PC-3 (cell line): Measurements from ENCODE around the gene ADD3. TPM values are rescaled to one million over a fixed set of nuclear protein-coding genes. Genes with fewer than 3 reads are reported as not detected.

Experiments used
- ATAC-seq: fragments of 200-7000 bp; cut with Tn5 transposase; 2 replicates; pipeline ENCODE4 v1.9.1; 2020; ENCODE audit warnings: mild to moderate bottlenecking, moderate library complexity
- BruUV-seq: library from RNA; stranded (reverse); fragments of 400-500 nt; replicated peaks from 2 replicates; lab custom pipeline; 2021; lab: Mats Ljungman, UMichigan
- CTCF ChIA-PET: fragments of 300-600 bp; sonication (Branson Sonifier 250); formaldehyde crosslinking; loops from one replicate; lab custom pipeline; 2022; ENCODE audit warnings: antibody characterized with exemption; lab: Charles Lee
- POLR2A ChIA-PET: fragments of 300-600 bp; sonication (Branson Sonifier 250); formaldehyde crosslinking; loops from one replicate; lab custom pipeline; 2022; ENCODE audit warnings: antibody characterized with exemption; ENCODE audit not compliant: unreplicated experiment; lab: Charles Lee
- DNase-seq: peaks from one replicate; pipeline ENCODE4 v3.0.0-alpha.2; 2015
- H2AFZ ChIP-seq: fragments of 300-600 bp; sonication (generic); 2 replicates; pipeline ENCODE4 v1.6.0; 2016; ENCODE audit warnings: antibody characterized with exemption, low read length
- H3F3A ChIP-seq: fragments of 300-600 bp; sonication (generic); one replicate; pipeline ENCODE4 v1.6.0; 2017; ENCODE audit warnings: antibody characterized with exemption, low read length, control low read depth, mild to moderate bottlenecking; ENCODE audit not compliant: unreplicated experiment
- H3K27ac ChIP-seq: fragments of 300-600 bp; sonication (generic); 2 replicates; pipeline ENCODE4 v1.5.1; 2016; ENCODE audit warnings: mild to moderate bottlenecking, low read length
- H3K27me3 ChIP-seq: fragments of 300-600 bp; sonication (generic); 2 replicates; pipeline ENCODE4 v1.6.1; 2016; ENCODE audit warnings: low read length, mixed read lengths
- H3K36me3 ChIP-seq: fragments of 300-600 bp; sonication (generic); 2 replicates; pipeline ENCODE4 v1.6.1; 2016; ENCODE audit warnings: low read depth, mixed run types, low read length, mixed read lengths
- H3K4me1 ChIP-seq: fragments of 300-600 bp; sonication (generic); 2 replicates; pipeline ENCODE4 v1.5.1; 2016; ENCODE audit warnings: low read length; ENCODE audit not compliant: insufficient read depth
- H3K4me2 ChIP-seq: fragments of 300-600 bp; sonication (generic); 2 replicates; pipeline ENCODE4 v1.6.0; 2016; ENCODE audit warnings: low read length
- H3K4me3 ChIP-seq: fragments of 300-600 bp; sonication (generic); 2 replicates; pipeline ENCODE4 v1.5.1; 2016; ENCODE audit warnings: mild to moderate bottlenecking, low read length, mixed read lengths
- H3K79me2 ChIP-seq: fragments of 300-600 bp; sonication (generic); 2 replicates; pipeline ENCODE4 v1.6.1; 2017; ENCODE audit warnings: low read length, mixed read lengths
- H3K9ac ChIP-seq: fragments of 300-600 bp; sonication (generic); 2 replicates; pipeline ENCODE4 v1.6.0; 2016; ENCODE audit warnings: mild to moderate bottlenecking, low read length
- H3K9me2 ChIP-seq: fragments of 300-600 bp; sonication (generic); replicated peaks from 2 replicates; pipeline ENCODE4 v1.6.1; 2016; ENCODE audit warnings: mixed run types, low read length, mixed read lengths
- H3K9me3 ChIP-seq: fragments of 300-600 bp; sonication (generic); 2 replicates; pipeline ENCODE4 v1.6.1; 2016; ENCODE audit warnings: low read length, mixed read lengths
- H4K20me1 ChIP-seq: fragments of 300-600 bp; sonication (generic); 2 replicates; pipeline ENCODE4 v1.6.1; 2016; ENCODE audit warnings: low read length, mixed read lengths
- CTCF ChIP-seq: fragments of 300-600 bp; sonication (generic); conservative IDR thresholded peaks from 2 replicates; pipeline ENCODE4 v1.5.1; 2017; ENCODE audit warnings: antibody characterized with exemption, low read depth, mild to moderate bottlenecking, low read length
- EZH2 ChIP-seq: fragments of 300-600 bp; sonication (generic); IDR thresholded peaks from one replicate; pipeline ENCODE4 v1.6.1; 2017; ENCODE audit warnings: antibody characterized with exemption, mild to moderate bottlenecking, low read length; ENCODE audit not compliant: unreplicated experiment
- EZH2phosphoT487 ChIP-seq: fragments of 300-600 bp; sonication (generic); IDR thresholded peaks from 2 replicates; pipeline ENCODE4 v1.6.1; 2018; ENCODE audit warnings: mild to moderate bottlenecking, antibody characterized with exemption, low read length, borderline replicate concordance
- intact Hi-C: fragments of 100-400 bp; cut with micrococcal nuclease; formaldehyde crosslinking; loops from 2 replicates; pipeline ENCODE4 v1.9.0; 2023
- total RNA-seq: library from RNA; depleted of rRNA; stranded (reverse); fragments of >200 nt; gene quantifications from 2 replicates; pipeline ENCODE4 v1.2.3, GENCODE V29; 2014

Gene ADD3
- total RNA-seq, 1 experiment from 2014 or later: 25.7 TPM

GRCh38 chr10:110141871-110142635 is 134.3 kb downstream of the ADD3 start:
- H3F3A ChIP-seq: no peaks in the 10 kb centered on the region
- no peaks in the 10 kb centered on the region for H3K27me3 ChIP-seq
- no peaks in the 10 kb centered on the region for H3K4me1 ChIP-seq
- intact Hi-C loops: no loop called here
- H3K4me2 ChIP-seq: no peak overlapping the region
- BruUV-seq: no TSS peak
- H3K9me3 ChIP-seq: no peaks in the 10 kb centered on the region
- H3K4me3 ChIP-seq: no peak overlapping the region
- ATAC-seq (no peak), DNase-seq (no peak)
- no peak overlapping the region for H2AFZ ChIP-seq
- no peaks in the 10 kb centered on the region for H3K79me2 ChIP-seq
- ChIA-PET POLR2A (interaction anchor here (0.5 kb wide), 1 partner anchor 68 kb away, joined by 5 read pairs; no protein-coding TSS in a partner anchor), CTCF (no interaction called here)
- H3K9ac ChIP-seq: no peak overlapping the region
- no peaks in the 10 kb centered on the region for H4K20me1 ChIP-seq
- H3K36me3 ChIP-seq: no peaks in the 10 kb centered on the region
- no peak overlapping the region for H3K27ac ChIP-seq
- H3K9me2 ChIP-seq: no peaks in the 10 kb centered on the region
- TF ChIP-seq EZH2: no peak
- TF ChIP-seq EZH2phosphoT487: no peak
- no peak for TF ChIP-seq CTCF

- TF ChIP-seq EZH2: no peak
- no peak for TF ChIP-seq EZH2phosphoT487
- no peak for TF ChIP-seq CTCF
- H3K9me2 ChIP-seq: no peaks in the 10 kb centered on the region
- H3F3A ChIP-seq: no peaks in the 10 kb centered on the region
- H3K27ac ChIP-seq: no peak overlapping the region
- ATAC-seq (no peak), DNase-seq (no peak)
- no peaks in the 10 kb centered on the region for H3K27me3 ChIP-seq
- no peaks in the 10 kb centered on the region for H3K79me2 ChIP-seq
- H3K4me1 ChIP-seq: no peaks in the 10 kb centered on the region
- H3K9ac ChIP-seq: no peak overlapping the region
- no peak overlapping the region for H3K4me3 ChIP-seq
- H3K9me3 ChIP-seq: no peaks in the 10 kb centered on the region
- ChIA-PET POLR2A (no interaction called here), CTCF (no interaction called here)
- no peaks in the 10 kb centered on the region for H3K36me3 ChIP-seq
- no peak overlapping the region for H2AFZ ChIP-seq
- intact Hi-C loops: no loop called here
- H3K4me2 ChIP-seq: no peak overlapping the region
- H4K20me1 ChIP-seq: no peaks in the 10 kb centered on the region
- BruUV-seq: no TSS peak
Measured at GRCh38 chr10:110142965-110143364, 135.2 kb downstream of the ADD3 start.

- intact Hi-C loops: no loop called here
- Histone ChIP-seq H4K20me1 (no peaks in the 10 kb centered on the region), H3K9me2 (no peaks in the 10 kb centered on the region), H3K36me3 (no peaks in the 10 kb centered on the region), H3K4me1 (no peaks in the 10 kb centered on the region), H3K9ac (no peak overlapping the region), H3K27me3 (no peaks in the 10 kb centered on the region), H3K27ac (no peak overlapping the region), H3F3A (no peaks in the 10 kb centered on the region), H3K4me2 (no peak overlapping the region), H3K4me3 (no peak overlapping the region), H3K79me2 (no peaks in the 10 kb centered on the region), H2AFZ (no peak overlapping the region), H3K9me3 (no peaks in the 10 kb centered on the region)
- DNase-seq (no peak), ATAC-seq (no peak)
- ChIA-PET POLR2A (no interaction called here), CTCF (no interaction called here)
- TF ChIP-seq CTCF (no peak), EZH2phosphoT487 (no peak), EZH2 (no peak)
- no TSS peak for BruUV-seq
Measured at GRCh38 chr10:110144507-110144906, 136.7 kb downstream of the ADD3 start.
